ENCODE measurements around the gene PNMA8A. TPM values are rescaled to one million over a fixed set of nuclear protein-coding genes. Genes with fewer than 3 reads are reported as not detected.

PNMA8A gene
- total RNA-seq, 4 donors from 2014 or later, result 0.33 to 2.3 (median 0.78) TPM

DNA sequence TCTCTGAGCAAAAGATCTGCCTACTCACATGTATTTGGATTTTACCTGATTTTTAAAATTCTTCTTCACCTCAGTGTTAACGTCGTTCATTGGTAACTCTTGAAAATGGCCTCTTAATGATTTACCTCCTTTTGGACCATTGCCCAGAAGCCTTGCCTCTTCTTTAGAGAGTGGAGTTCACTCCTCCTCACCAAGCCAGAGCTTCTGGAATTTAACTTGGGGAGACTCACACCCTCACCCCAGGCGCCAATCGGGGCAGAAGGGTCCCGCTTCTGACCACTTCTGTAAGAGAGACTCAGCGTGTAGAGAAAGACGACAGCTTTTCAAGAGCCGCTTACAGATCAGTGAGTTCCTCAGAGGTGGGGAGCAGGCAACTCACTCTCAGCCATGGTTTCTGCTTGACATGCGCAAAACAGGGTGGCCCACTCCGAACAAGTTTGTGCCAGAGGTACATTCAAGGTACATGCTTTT, 45.3 kb downstream of the PNMA8A start:
- TF ChIP-seq, protein P1, sequence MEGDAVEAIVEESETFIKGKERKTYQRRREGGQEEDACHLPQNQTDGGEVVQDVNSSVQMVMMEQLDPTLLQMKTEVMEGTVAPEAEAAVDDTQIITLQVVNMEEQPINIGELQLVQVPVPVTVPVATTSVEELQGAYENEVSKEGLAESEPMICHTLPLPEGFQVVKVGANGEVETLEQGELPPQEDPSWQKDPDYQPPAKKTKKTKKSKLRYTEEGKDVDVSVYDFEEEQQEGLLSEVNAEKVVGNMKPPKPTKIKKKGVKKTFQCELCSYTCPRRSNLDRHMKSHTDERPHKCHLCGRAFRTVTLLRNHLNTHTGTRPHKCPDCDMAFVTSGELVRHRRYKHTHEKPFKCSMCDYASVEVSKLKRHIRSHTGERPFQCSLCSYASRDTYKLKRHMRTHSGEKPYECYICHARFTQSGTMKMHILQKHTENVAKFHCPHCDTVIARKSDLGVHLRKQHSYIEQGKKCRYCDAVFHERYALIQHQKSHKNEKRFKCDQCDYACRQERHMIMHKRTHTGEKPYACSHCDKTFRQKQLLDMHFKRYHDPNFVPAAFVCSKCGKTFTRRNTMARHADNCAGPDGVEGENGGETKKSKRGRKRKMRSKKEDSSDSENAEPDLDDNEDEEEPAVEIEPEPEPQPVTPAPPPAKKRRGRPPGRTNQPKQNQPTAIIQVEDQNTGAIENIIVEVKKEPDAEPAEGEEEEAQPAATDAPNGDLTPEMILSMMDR (IDR thresholded peaks at IDR 0.05; ENCODE audit: low read depth), result no peak

DNA sequence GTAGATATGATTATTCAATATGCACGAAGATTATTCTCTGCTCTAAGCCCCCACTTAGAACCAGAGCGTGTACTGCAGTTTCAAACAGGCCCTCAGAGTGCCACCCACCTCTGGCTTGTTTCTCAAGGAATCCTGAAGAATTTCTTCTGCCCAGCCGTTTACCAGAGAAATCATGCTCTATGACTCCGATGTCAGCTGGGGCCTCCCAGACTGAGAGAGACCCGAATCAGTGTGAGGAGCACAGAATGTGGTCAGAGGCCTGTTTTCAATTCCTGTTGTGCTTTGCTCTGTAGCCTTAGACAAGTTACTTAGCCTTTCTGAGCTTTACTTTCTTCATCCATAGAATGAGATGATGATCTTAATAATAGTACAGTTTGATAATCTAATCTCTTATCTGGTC, 48.2 kb downstream of the PNMA8A start:
- TF ChIP-seq, protein P1 (IDR thresholded peaks at IDR 0.05; ENCODE audit: low read depth), result no peak

DNA sequence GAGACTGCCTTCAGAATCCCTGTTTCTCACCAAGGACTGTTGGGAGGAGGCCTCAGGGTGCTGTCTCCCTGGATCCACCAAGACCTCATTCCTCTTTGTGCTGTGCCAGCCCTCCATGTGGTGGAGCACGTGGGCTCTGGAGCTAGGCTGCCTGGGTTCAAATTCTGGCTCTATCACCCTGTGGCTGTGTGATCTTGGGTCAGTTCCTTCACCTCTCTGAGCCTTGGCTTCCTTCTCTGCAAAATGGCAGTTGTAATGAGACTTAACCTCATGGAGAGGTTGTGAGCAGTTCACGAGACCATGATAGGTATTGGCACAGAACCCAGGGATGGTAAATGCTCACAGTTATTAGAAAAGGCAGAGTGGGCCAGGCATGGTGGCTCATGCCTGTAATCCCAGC, 49.0 kb downstream of the PNMA8A start:
- TF ChIP-seq, protein P1 (IDR thresholded peaks at IDR 0.05; ENCODE audit: low read depth), result no peak

DNA sequence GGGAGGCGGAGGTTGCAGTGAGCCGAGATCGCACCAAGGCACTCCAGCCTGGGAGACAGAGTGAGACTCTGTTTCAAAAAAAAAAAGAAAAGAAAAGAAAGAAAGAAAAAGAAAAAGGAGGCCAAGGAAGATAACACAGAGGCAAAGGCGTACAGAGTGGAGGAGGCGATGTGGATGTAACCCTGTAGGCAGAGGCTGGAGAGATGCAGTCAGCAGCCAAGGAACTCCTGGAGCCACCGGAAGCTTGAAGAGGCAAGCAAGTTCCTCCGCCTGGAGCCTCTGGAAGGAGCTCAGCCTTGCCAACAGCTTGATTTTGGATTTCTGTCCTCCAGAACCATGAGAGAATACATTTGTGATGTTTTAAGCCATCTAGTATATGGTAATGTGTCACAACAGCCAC, 51.3 kb downstream of the PNMA8A start:
- TF ChIP-seq, protein P1 (IDR thresholded peaks at IDR 0.05; ENCODE audit: low read depth), result no peak

Other genes starting within 250 kb of the PNMA8A start
- gene IGFL1, start 241.8 kb downstream of the PNMA8A start, total RNA-seq, result not detected
- gene HIF3A, start 174.5 kb downstream of the PNMA8A start, total RNA-seq, result 100 to 1,000 TPM in 1 of 4 donors, 10 to 100 TPM in 3; 33.3 to 222 (median 60.3) TPM
- 10 to 100 TPM; 24.1 to 68.4 (median 41.4) TPM for gene PPP5C, start 124.5 kb downstream of the PNMA8A start, total RNA-seq
- gene CCDC8, start 58.0 kb downstream of the PNMA8A start, total RNA-seq, result 1 to 10 TPM in 3 of 4 donors, under 1 TPM in 1; 0.49 to 3.6 (median 2.4) TPM
- gene PNMA8C, start 42.6 kb downstream of the PNMA8A start, total RNA-seq, result not detected
- 1 to 10 TPM in 3 of 4 donors, under 1 TPM in 1; 0.49 to 4.3 (median 2.2) TPM for gene PNMA8B, start 24.3 kb upstream of the PNMA8A start, total RNA-seq
- gene CALM3, start 129.8 kb upstream of the PNMA8A start, total RNA-seq, result 100 to 1,000 TPM in 3 of 4 donors, 10 to 100 TPM in 1; 62.3 to 256 (median 132) TPM
- 1 to 10 TPM in 3 of 4 donors, under 1 TPM in 1; 0.94 to 2.9 (median 2.3) TPM for gene PTGIR, start 153.5 kb upstream of the PNMA8A start, total RNA-seq
- not detected for gene GNG8, start 164.6 kb upstream of the PNMA8A start, total RNA-seq
- gene DACT3, start 189.6 kb upstream of the PNMA8A start, total RNA-seq, result under 1 TPM in 3 of 4 donors, not detected in 1; 0.22 to 0.68 (median 0.57) TPM
- gene PRKD2, start 245.6 kb upstream of the PNMA8A start, total RNA-seq, result 10 to 100 TPM; 14.5 to 50.9 (median 25.0) TPM